ENCODE data around the gene PDAP1.
"Not testable (repeated sequence)": the region's sequence is repeated elsewhere in the genome, so short reads cannot be mapped to it uniquely, and the experiment has no call there.

- not testable (repeated sequence) for TF ChIP-seq CTCF, POLR2A (IDR thresholded peaks at IDR 0.05)
These were observed 28.7 kb downstream of the PDAP1 start for GRCh38 chr7:99379693-99380031.

All from tibial nerve (tissue), 3 donors.